ENCODE results near the gene MST1.

Gene MST1

GRCh38 chr3:49647741-49648140 is 41.5 kb downstream of the MST1 start:
- no peak for TF ChIP-seq CTCF (IDR thresholded peaks at IDR 0.05; ENCODE audit: extremely low read depth, missing control alignments)

GRCh38 chr3:49646236-49646635 is 43.0 kb downstream of the MST1 start:
- no peak for TF ChIP-seq CTCF (IDR thresholded peaks at IDR 0.05; ENCODE audit: extremely low read depth, missing control alignments)
- DNase-seq (ENCODE audit: low spot score) = no peak

More at GRCh38 chr3:49647741-49648140, 41.5 kb downstream of the MST1 start:
- no peak for DNase-seq (ENCODE audit: low spot score)

GRCh38 chr3:49644684-49645083 is 44.6 kb downstream of the MST1 start:
- TF ChIP-seq CTCF (IDR thresholded peaks at IDR 0.05; ENCODE audit: extremely low read depth, missing control alignments) = no peak
- DNase-seq (ENCODE audit: low spot score) = no peak

- TF ChIP-seq CTCF (IDR thresholded peaks at IDR 0.05; ENCODE audit: extremely low read depth, missing control alignments) = no peak
- DNase-seq (ENCODE audit: low spot score) = no peak
These were observed 46.5 kb downstream of the MST1 start for GRCh38 chr3:49642708-49643145.

- no peak for TF ChIP-seq CTCF (IDR thresholded peaks at IDR 0.05; ENCODE audit: extremely low read depth, missing control alignments)
- DNase-seq (ENCODE audit: low spot score) = no peak
These were observed 47.2 kb downstream of the MST1 start for GRCh38 chr3:49641921-49642707.

GRCh38 chr3:49641292-49641691 is 48.0 kb downstream of the MST1 start:
- no peak for TF ChIP-seq CTCF (IDR thresholded peaks at IDR 0.05; ENCODE audit: extremely low read depth, missing control alignments)
- DNase-seq (ENCODE audit: low spot score) = no peak

GRCh38 chr3:49639551-49639950 is 49.7 kb downstream of the MST1 start:
- no peak for DNase-seq (ENCODE audit: low spot score)
- no peak for TF ChIP-seq CTCF (IDR thresholded peaks at IDR 0.05; ENCODE audit: extremely low read depth, missing control alignments)
